Gastrocnemius medialis (tissue), 4 donors: ENCODE data around the gene RACK1.
"Not testable (repeated sequence)": the region's sequence is repeated elsewhere in the genome, so short reads cannot be mapped to it uniquely, and the experiment has no call there.

Experiments
- POLR2A ChIP-seq, 2 donors: fragments of 450-650 bp; IDR thresholded peaks; one replicate each; pipeline ENCODE4 v1.6.1; 2017; ENCODE audit warnings: antibody characterized with exemption in 2 of 2, mild to moderate bottlenecking in 2 of 2, moderate library complexity in 2 of 2
- TF ChIP-seq, protein P1 (sequence below), 5 experiments: fragments of 450-650 bp in 3 of 5; fragments of 200-600 bp in 2 of 5; sonication (generic) in 2 of 5; IDR thresholded peaks in 4 of 5; conservative IDR thresholded peaks in 1 of 5; 1 replicate in 4 of 5; 2 replicates in 1 of 5; pipeline ENCODE4 v1.5.1; 2016 to 2019; ENCODE audit warnings: antibody characterized with exemption in 5 of 5, mild to moderate bottlenecking in 3 of 5, moderate library complexity in 3 of 5

DNA sequence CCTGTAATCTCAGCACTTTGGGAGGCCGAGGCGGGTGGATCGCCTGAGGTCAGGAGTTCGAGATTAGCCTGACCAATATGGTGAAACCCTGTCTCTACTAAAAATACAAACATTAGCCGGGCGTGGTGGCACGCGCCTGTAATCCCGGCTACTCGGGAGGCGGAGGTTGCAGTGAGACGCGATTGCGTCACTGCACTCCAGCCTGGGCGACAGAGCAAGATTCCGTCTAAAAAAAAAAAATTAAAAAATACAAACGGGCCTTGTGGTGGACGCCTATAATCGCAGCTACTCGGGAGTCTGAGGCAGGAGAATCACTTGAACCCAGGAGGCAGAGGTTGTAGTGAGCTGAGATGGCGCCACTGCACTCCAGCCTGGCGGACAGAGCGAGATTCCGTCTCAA lies 34.7 kb downstream of the RACK1 start:
- TF ChIP-seq, protein P1, sequence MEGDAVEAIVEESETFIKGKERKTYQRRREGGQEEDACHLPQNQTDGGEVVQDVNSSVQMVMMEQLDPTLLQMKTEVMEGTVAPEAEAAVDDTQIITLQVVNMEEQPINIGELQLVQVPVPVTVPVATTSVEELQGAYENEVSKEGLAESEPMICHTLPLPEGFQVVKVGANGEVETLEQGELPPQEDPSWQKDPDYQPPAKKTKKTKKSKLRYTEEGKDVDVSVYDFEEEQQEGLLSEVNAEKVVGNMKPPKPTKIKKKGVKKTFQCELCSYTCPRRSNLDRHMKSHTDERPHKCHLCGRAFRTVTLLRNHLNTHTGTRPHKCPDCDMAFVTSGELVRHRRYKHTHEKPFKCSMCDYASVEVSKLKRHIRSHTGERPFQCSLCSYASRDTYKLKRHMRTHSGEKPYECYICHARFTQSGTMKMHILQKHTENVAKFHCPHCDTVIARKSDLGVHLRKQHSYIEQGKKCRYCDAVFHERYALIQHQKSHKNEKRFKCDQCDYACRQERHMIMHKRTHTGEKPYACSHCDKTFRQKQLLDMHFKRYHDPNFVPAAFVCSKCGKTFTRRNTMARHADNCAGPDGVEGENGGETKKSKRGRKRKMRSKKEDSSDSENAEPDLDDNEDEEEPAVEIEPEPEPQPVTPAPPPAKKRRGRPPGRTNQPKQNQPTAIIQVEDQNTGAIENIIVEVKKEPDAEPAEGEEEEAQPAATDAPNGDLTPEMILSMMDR (IDR thresholded peaks at IDR 0.05 in 4 of 5, conservative IDR thresholded peaks at IDR 0.05 in 1 of 5): not testable (repeated sequence)
- TF ChIP-seq POLR2A (IDR thresholded peaks at IDR 0.05): not testable (repeated sequence)
